Epithelial cell of proximal tubule (primary cell): ENCODE measurements around the gene CABLES2. TPM values are rescaled to one million over a fixed set of nuclear protein-coding genes. Genes with fewer than 3 reads are reported as not detected.
A peak's percentile ranks its signal among the peaks of the same experiment; 100 is the strongest.

Experiments
- DNase-seq: peaks from one replicate; pipeline ENCODE4 v3.0.0-alpha.2; 2011; ENCODE audit warnings: low read depth
- H3K4me3 ChIP-seq: 2 replicates; pipeline ENCODE4 v1.5.1; 2011; ENCODE audit warnings: low read depth, mild to moderate bottlenecking, low read length
- total RNA-seq: library from RNA; depleted of rRNA; stranded (reverse); fragments of >200 nt; gene quantifications from 2 replicates; pipeline ENCODE4 v1.2.3, GENCODE V29; 2015
- TF ChIP-seq, protein P1 (sequence below): conservative IDR thresholded peaks from 2 replicates; pipeline ENCODE4 v1.5.1; 2012; ENCODE audit warnings: low read depth, mild to moderate bottlenecking, low read length

Gene CABLES2
- total RNA-seq, 1 donor from 2014 or later, result 5.8 TPM

- TF ChIP-seq, protein P1, sequence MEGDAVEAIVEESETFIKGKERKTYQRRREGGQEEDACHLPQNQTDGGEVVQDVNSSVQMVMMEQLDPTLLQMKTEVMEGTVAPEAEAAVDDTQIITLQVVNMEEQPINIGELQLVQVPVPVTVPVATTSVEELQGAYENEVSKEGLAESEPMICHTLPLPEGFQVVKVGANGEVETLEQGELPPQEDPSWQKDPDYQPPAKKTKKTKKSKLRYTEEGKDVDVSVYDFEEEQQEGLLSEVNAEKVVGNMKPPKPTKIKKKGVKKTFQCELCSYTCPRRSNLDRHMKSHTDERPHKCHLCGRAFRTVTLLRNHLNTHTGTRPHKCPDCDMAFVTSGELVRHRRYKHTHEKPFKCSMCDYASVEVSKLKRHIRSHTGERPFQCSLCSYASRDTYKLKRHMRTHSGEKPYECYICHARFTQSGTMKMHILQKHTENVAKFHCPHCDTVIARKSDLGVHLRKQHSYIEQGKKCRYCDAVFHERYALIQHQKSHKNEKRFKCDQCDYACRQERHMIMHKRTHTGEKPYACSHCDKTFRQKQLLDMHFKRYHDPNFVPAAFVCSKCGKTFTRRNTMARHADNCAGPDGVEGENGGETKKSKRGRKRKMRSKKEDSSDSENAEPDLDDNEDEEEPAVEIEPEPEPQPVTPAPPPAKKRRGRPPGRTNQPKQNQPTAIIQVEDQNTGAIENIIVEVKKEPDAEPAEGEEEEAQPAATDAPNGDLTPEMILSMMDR, result peak; percentile 63
- DNase-seq, result no peak
- no peak overlapping the region for H3K4me3 ChIP-seq
These were observed 3.1 kb upstream of the CABLES2 start for GRCh38 chr20:62409931-62410745.

DNA sequence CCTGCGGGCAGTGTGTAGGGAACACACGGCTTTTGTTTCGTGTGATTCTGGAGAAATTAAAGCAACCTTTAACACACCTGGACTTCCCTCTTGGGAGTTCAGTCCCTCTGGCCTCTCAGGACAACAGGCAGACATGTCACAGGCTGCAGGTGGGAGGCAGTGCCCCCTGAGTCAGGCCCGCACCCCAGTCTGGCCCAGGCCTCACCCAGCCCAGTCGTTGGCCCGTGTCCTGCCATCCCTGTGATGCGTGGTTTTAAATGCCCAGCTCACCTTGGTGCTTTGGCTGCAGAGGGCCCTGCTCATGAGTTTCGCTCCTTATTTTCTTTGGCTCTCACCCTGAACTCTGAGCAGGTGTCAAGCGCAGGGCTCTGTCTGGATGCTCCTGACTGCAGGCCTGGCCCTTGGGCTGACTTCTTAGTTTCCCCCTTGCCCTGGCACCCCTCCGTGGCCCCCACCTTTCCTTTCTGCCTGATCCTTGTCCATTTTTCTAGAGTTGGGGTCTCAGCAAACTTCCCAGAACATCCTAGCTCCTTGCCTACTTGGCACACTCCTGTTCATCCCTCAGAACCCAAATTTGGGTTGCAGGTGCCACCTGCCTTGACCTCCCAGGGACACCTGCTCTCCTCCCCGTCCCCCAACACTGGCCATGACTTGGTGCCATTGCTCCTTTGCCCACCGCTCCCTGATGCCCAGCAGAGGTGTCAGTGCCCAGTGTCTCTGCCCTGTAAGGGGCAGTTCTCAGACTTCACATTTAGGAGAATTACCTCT lies 2.2 kb upstream of the CABLES2 start:
- no peak overlapping the region for H3K4me3 ChIP-seq
- TF ChIP-seq, protein P1, result no peak
- DNase-seq, result no peak

DNA sequence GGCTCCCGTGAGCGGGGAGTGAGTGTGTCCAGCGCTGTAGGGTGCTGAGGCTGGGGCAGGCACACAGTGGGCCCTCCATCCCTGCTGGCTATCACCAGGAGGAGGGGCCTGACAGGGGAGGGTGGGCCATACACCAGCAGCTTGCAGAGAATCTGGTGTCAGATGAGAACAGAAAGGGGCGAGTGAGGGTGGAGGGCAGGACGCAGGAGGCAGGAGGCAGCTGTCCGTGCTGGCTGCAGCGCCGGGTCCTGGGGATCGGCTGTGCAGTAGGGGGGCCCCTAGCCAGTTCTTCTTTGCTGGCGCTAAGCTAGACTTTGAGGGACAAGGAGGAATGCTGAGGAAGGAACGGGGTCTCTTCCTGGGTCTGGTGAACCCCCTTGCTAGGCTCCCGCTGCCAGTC lies 1.6 kb upstream of the CABLES2 start:
- no peak for DNase-seq
- H3K4me3 ChIP-seq, result no peak overlapping the region
- TF ChIP-seq, protein P1, result no peak

DNA sequence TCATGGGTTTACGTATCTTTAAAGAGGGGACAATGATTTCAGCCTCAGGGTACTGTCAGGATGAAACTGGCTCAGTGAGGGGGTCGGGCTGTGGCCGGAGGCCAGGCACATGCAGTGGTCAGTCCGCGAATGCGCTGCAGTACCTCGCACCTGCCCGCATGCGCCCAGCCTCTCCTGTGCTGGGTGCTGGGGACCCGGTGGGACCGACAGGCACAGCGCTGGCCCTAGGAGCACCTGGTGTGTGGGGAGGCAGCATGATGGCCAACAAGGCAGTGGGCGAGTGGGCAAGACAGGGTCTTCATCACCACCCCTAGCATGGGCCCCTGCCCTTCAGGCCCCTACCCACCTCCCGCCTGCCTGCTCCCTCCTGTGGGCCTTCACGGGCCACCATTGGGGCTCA lies 970 bp upstream of the CABLES2 start:
- H3K4me3 ChIP-seq, result no peak overlapping the region
- DNase-seq, result no peak
- TF ChIP-seq, protein P1, result no peak

GRCh38 chr20:62406635-62407176 lies 379 bp downstream of the CABLES2 start:
- TF ChIP-seq, protein P1, result no peak
- DNase-seq, result no peak

DNA sequence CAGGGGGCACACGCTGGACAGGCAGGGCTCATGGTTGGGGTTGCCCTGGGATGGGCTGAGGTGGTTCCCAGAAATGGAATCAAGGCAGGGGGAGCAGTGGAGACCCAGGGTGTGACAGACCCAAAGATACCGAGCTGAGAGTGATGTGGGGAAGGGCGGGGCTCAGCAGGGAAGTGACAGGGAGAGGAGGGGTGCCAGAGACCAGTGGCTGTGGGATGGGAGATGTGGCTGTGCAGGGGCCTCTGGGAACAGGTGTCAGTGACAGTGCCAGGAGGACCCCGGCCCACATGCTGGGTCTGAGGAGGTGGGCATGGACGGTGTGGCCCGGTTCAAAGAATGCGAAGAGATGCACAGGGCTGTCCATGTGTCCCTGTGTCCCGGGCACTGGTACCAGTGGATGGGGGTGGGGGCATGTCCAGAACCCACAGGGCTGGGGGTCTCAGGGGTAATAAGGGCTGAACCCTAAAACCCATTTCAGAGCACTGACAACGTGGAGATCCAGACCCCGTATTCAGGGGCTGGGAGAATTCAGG lies 1.0 kb downstream of the CABLES2 start:
- TF ChIP-seq, protein P1, result no peak
- H3K4me3 ChIP-seq, result peak overlapping the region; percentile 69
- DNase-seq, result no peak

More at GRCh38 chr20:62406635-62407176, 379 bp downstream of the CABLES2 start:
- H3K4me3 ChIP-seq, result peak overlapping the region; percentile 69
